HFFc6 (cell line): Measurements from ENCODE around the gene UBALD2. TPM values are rescaled to one million over a fixed set of nuclear protein-coding genes. Genes with fewer than 3 reads are reported as not detected.

Experiments used
- DNase-seq: peaks from one replicate; pipeline ENCODE4 v3.0.0-alpha.2; 2018
- H3K27ac Mint-ChIP-seq: 2 replicates; pipeline ENCODE4 v1.8.0; 2020; ENCODE audit warnings: mild to moderate bottlenecking, mixed read lengths
- H3K27me3 Mint-ChIP-seq: 2 replicates; pipeline ENCODE4 v1.8.0; 2021; ENCODE audit warnings: mild to moderate bottlenecking, moderate library complexity, mixed read lengths; ENCODE audit not compliant: insufficient read depth
- H3K36me3 Mint-ChIP-seq: 2 replicates; pipeline ENCODE4 v1.8.0; 2021; ENCODE audit warnings: low read depth, mixed read lengths
- H3K4me1 Mint-ChIP-seq: 2 replicates; pipeline ENCODE4 v1.8.0; 2020; ENCODE audit warnings: low read depth, mixed read lengths
- H3K4me3 Mint-ChIP-seq: 2 replicates; pipeline ENCODE4 v1.8.0; 2020; ENCODE audit warnings: mild to moderate bottlenecking, moderate library complexity, mixed read lengths
- H3K9me3 Mint-ChIP-seq: 2 replicates; pipeline ENCODE4 v1.8.0; 2020; ENCODE audit warnings: mild to moderate bottlenecking, mixed read lengths
- total RNA-seq, 6 experiments: library from RNA; stranded (reverse); fragmentation: NEBNext Ultra II Directional; extraction: Animal tissue kit (Norgen Biotek cat#: 25700); gene quantifications; 2 replicates in 1 of 6; 3 replicates in 5 of 6; pipeline ENCODE4 v1.2.3, GENCODE V29; 2021
- TF ChIP-seq, protein P1 (sequence below): fragments of 200-600 bp; sonication (generic); IDR thresholded peaks from 2 replicates; pipeline ENCODE4 v1.5.0; 2021; ENCODE audit warnings: antibody characterized with exemption, mild to moderate bottlenecking

UBALD2 gene
- total RNA-seq, 6 experiments from 2014 or later: 24.5 to 35.7 (median 30.5) TPM

DNA sequence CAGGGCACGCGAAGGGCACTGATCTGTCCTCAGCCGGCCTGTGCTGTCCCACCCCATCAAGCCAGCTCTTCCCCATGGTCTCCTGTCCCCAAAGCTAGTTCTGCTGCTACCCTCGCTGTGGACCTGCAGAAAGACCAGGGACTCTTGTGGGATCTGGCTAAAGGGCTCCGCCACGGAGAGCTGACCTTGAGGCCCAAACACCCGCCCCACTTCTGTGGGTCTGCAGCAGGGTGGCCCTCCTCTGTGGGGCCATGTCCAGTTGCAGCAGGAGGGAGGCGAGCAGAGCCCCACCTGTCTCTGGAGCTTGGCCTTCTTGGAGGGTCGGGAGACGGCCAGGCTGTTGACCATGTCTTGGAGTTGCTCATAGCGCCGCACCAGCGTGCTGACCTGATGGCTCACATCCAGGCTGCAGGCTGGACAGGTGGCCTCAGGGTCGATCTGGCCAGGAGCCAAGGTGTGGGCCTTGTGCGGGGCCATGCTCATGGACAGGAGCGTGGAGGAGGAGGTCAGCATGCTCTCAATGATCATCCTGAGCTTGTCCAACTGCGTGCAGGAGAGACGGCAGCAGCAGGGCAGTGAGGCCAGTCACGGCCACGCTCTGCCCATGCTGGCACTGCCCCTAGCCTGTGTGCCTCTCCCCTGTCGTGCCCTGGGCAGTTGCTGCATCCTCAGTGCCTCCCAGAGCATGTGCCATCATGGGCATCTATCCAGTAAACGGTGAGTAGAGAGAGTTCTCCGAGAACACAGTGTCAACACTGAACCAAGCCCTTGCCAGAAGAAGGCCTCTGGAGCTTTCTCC lies 16.6 kb downstream of the UBALD2 start:
- Mint-ChIP-seq H3K27me3 (no peaks in the 10 kb centered on the region; the same call in 1 of the 2 replicates), H3K27ac (no peak overlapping the region), H3K9me3 (no peaks in the 10 kb centered on the region), H3K4me3 (no peak overlapping the region), H3K4me1 (peaks cover 18% of the 10 kb centered on the region), H3K36me3 (no peaks in the 10 kb centered on the region)
- TF ChIP-seq, protein P1, sequence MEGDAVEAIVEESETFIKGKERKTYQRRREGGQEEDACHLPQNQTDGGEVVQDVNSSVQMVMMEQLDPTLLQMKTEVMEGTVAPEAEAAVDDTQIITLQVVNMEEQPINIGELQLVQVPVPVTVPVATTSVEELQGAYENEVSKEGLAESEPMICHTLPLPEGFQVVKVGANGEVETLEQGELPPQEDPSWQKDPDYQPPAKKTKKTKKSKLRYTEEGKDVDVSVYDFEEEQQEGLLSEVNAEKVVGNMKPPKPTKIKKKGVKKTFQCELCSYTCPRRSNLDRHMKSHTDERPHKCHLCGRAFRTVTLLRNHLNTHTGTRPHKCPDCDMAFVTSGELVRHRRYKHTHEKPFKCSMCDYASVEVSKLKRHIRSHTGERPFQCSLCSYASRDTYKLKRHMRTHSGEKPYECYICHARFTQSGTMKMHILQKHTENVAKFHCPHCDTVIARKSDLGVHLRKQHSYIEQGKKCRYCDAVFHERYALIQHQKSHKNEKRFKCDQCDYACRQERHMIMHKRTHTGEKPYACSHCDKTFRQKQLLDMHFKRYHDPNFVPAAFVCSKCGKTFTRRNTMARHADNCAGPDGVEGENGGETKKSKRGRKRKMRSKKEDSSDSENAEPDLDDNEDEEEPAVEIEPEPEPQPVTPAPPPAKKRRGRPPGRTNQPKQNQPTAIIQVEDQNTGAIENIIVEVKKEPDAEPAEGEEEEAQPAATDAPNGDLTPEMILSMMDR: no peak
- DNase-seq: no peak

DNA sequence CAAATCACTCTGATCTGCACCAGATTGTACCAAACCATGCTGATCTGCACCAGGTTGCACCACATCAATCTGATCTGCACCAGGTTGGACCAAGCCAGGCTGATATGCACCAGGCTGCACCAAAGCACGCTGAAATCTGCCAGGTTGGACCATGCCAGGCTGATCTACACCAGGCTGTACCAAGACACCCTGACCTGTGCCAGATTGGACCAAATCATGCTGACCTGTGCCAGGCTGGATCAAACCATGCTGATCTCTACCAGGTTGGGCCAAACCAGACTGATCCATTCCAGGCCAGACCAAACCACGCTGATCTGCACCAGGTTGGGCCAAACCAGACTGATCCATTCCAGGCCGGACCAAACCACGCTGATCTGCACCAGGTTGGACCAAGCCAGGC lies 27.4 kb downstream of the UBALD2 start:
- no peaks in the 10 kb centered on the region for H3K4me1 Mint-ChIP-seq
- H3K27ac Mint-ChIP-seq: no peak overlapping the region
- peaks cover 15% of the 10 kb centered on the region; the same call in 1 of the 2 replicates for H3K36me3 Mint-ChIP-seq
- TF ChIP-seq, protein P1: no peak
- no peak for DNase-seq
- H3K27me3 Mint-ChIP-seq: no peaks in the 10 kb centered on the region; the same call in 1 of the 2 replicates
- H3K4me3 Mint-ChIP-seq: no peak overlapping the region
- H3K9me3 Mint-ChIP-seq: no peaks in the 10 kb centered on the region

DNA sequence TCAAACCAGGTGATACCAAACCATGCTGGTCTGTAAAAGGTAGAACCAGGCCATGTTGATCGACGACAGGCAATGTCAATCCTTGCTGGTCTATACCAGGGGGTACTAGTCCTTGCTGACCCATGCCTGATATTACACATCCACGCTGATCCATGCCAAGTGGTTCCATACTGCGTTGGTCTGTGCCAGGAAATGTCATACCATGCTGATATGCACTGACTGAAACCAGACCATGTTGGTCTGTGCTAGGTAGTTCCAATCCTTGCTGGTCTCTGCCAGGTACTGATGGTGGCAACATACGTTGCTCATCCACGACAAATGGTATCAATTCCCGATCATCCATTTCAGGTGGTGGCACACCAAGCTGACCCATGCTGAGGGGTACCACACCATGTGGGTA lies 28.0 kb downstream of the UBALD2 start:
- peaks cover 15% of the 10 kb centered on the region; the same call in 1 of the 2 replicates for H3K36me3 Mint-ChIP-seq
- no peaks in the 10 kb centered on the region; the same call in 1 of the 2 replicates for H3K27me3 Mint-ChIP-seq
- no peaks in the 10 kb centered on the region for H3K4me1 Mint-ChIP-seq
- DNase-seq: no peak
- H3K9me3 Mint-ChIP-seq: no peaks in the 10 kb centered on the region
- H3K27ac Mint-ChIP-seq: no peak overlapping the region
- TF ChIP-seq, protein P1: no peak
- no peak overlapping the region for H3K4me3 Mint-ChIP-seq

DNA sequence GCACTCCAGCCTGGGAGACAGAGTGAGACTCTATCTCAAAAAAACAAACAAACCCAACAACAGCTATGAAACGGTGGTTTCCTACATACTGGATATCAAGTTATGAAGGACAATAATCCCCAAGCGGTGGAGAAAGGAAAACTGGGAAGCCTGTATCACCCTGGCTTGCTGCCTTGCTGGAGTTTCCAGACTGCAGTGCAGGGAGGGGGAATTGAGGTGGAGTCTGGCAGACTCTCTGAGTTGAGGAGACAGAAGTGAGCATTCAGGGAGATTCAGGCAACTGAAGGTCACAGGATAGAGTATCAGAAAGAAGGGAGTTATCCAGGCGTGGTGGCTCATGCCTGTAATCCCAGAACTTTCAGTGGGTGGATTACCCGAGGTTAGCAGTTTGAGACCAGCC lies 31.0 kb downstream of the UBALD2 start:
- Mint-ChIP-seq H3K27me3 (no peaks in the 10 kb centered on the region), H3K36me3 (peaks cover 15% of the 10 kb centered on the region; the same call in 1 of the 2 replicates), H3K4me3 (no peak overlapping the region), H3K4me1 (no peaks in the 10 kb centered on the region), H3K9me3 (no peaks in the 10 kb centered on the region), H3K27ac (no peak overlapping the region)
- TF ChIP-seq, protein P1: no peak
- DNase-seq: no peak

DNA sequence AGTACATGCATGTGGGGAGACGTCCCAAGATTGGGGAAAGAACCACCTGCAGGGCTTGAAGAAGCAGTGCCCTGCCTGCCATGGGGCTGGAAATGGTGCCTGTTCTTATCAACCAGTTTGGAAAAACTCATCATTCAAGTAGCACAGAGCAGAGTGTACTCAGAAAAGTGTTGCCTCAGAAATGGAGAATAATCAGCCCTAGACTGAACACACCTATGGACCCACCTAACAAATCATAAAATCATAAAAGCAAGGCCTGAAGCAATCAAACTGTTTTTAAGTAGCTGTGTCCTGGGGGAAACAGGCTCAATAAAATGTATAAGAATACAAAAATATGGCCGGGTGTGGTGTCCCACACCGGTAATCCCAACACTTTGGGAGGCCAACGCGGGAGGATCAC lies 31.7 kb downstream of the UBALD2 start:
- no peak overlapping the region for H3K4me3 Mint-ChIP-seq
- H3K27ac Mint-ChIP-seq: no peak overlapping the region
- no peak for DNase-seq
- H3K27me3 Mint-ChIP-seq: no peaks in the 10 kb centered on the region
- no peaks in the 10 kb centered on the region for H3K9me3 Mint-ChIP-seq
- peaks cover 15% of the 10 kb centered on the region; the same call in 1 of the 2 replicates for H3K36me3 Mint-ChIP-seq
- no peaks in the 10 kb centered on the region for H3K4me1 Mint-ChIP-seq
- TF ChIP-seq, protein P1: no peak
